Measurements from ENCODE around the gene PRDX4.
"Not testable (repeated sequence)": the region's sequence is repeated elsewhere in the genome, so short reads cannot be mapped to it uniquely, and the experiment has no call there.

PRDX4 gene

DNA sequence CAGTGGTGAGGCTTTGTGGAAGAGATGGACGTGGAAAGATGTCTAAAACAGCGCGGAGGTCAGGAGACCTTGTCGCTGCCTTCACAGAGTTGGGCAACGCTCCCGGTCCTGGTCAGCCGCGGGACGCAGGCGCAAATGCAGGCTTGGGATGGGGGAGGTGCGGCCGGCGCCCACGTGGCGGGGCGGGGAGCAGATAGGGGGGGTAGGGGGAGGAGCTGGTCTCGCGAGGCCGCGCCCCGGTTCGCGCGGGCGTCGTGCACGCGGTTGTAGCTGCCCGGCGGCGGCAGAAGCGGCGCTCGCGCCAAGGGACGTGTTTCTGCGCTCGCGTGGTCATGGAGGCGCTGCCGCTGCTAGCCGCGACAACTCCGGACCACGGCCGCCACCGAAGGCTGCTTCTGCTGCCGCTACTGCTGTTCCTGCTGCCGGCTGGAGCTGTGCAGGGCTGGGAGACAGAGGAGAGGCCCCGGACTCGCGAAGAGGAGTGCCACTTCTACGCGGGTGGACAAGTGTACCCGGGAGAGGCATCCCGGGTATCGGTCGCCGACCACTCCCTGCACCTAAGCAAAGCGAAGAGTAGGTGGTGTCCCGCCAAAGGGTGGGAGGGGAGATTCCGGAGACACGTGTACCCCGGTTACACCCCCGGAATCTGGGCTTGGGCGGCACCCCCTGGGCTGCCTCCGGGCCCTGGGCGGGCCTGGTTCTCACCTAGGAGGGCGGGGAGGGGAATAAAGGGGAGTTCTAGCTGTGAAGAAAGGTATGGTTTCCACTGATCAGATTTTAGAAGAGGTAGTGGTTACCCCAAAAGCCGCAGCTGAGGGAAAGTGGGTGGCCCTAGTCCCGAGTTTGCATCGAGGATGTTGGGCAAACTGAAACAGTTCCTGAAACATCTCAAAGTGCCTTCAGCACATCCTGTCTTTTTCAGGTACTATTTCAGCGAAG, at the start of gene PRDX4:
Gene PRDX4 (plus strand): TSS at position 255 of the 939 bp plus-strand sequence. CDS start 78 bp downstream, at position 333.
- DNase-seq (ENCODE audit: low read depth in 1 of 2, low spot score in 1 of 2), result peak; percentile 44 to 65

DNA sequence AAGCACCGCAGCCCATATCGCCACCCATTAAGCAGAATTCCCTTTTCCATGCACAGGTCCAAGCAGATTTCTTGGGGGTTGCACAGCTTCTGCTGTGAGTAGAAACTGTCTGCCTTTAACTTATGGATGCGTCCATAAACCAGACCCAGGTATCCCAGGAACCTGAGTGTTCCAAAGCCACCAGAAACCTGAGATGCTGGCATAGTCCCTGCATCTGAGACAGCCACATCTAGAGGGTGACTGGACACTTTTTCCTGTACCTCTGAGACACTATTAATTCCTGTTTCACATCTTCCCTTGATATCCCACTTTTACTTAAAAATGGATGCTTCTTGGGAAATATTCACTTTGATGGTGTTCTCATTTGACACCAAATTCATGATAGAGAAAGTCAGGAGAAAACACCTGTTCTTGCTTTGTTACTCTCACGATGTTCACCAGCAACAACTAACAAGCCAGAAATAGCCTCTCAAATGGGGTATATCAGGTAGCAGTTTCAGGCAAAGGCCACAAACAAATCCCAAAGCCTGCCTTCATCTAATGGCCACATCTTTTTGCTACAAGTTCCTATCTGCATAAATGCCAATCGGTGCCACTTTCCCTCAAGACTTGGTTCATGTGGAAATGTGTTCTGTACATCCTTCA, 45.5 kb upstream of the PRDX4 start:
- no peak for DNase-seq (ENCODE audit: low read depth in 1 of 2, low spot score in 1 of 2)

DNA sequence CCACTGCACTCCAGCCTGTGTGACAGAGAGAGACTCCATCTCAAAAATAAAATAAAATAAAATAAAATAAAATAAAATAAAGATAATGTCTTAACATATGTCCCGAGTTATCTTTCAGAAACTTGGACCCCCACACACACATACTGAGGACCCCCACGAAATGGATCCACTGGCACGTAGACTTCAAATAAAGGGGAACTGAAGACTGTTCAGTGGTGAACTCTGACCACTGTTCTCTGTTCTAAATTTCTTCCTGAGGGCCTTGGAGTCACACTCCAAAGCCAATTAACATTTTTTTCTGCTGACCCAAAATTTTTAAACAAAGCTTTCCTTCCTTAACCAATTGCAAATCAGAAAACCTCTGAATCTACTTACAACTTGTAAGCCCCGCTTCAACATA, 43.5 kb upstream of the PRDX4 start:
- no peak for DNase-seq (ENCODE audit: low read depth in 1 of 2, low spot score in 1 of 2)

DNA sequence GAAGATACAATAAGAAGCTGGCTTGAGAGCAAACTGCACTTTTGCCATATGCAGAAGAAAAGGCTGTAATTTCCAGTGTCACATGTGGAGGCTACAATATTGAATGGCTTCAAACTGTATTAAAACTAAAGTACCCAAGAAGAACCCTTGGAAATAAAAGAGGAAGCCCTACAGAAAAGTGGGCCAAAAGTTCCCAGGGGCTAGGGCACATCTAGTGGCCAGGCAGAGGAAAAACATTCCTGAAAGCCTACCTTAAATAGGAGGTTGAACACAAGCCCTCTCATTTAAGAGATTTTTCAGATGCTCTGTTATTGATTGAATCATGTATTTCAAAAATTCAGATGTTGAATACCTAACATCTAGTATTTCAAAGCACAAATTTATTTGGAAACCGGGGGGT, 40.6 kb upstream of the PRDX4 start:
- no peak for DNase-seq (ENCODE audit: low read depth in 1 of 2, low spot score in 1 of 2)

- DNase-seq (ENCODE audit: low read depth in 1 of 2, low spot score in 1 of 2), result no peak
Observed at GRCh38 chrX:23628131-23628530, 39.2 kb upstream of the PRDX4 start.

DNA sequence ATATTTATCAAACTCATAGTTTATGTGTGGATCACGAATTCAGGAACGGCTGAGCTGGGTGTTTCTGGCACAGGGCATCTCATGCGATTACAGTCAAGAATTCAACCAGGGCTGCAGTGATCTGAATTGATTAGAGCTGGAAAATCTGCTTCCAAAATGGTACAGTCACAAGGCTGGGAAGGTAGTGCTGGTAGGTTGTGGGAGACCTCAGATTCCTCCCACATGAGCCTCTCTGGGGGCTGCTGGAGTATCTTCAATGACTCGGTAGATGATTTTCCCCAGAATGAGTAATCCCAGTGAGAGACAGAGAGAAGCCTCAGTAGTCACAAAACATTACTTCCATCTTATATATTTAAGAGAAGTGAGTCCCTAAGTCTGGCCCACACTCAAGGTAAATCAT, 36.2 kb upstream of the PRDX4 start:
- DNase-seq (ENCODE audit: low read depth in 1 of 2, low spot score in 1 of 2), result no peak

GRCh38 chrX:23633834-23634580, 33.3 kb upstream of the PRDX4 start:
- no peak for DNase-seq (ENCODE audit: low read depth in 1 of 2, low spot score in 1 of 2)

- DNase-seq (ENCODE audit: low read depth in 1 of 2, low spot score in 1 of 2), result no peak
Observed at GRCh38 chrX:23637187-23637586, 30.1 kb upstream of the PRDX4 start.

- no peak for DNase-seq (ENCODE audit: low read depth in 1 of 2, low spot score in 1 of 2)
Observed at GRCh38 chrX:23643020-23643419, 24.3 kb upstream of the PRDX4 start.

DNA sequence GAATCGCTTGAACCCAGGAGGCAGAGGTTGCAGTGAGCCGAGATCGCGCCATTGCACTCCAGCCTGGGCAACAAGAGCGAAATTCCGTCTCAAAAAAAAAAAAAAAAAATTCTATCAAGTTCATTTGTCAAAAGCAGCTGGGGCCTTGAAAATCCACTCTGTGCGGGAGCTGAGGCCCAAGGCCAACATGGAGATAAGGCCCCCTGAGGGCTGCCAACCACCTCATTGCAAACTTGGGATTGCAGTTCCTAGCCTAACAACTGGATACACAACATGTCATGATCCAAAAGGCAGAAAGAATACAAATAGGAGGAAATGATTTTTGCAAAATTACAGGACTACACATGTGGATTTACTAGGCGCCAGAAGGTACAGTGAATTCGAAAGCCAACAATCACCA, 22.5 kb upstream of the PRDX4 start:
- no peak for DNase-seq (ENCODE audit: low read depth in 1 of 2, low spot score in 1 of 2)

- DNase-seq (ENCODE audit: low read depth in 1 of 2, low spot score in 1 of 2), result no peak
Observed at GRCh38 chrX:23656091-23656490, 11.2 kb upstream of the PRDX4 start.

GRCh38 chrX:23656684-23657083, 10.6 kb upstream of the PRDX4 start:
- no peak for DNase-seq (ENCODE audit: low read depth in 1 of 2, low spot score in 1 of 2)

DNA sequence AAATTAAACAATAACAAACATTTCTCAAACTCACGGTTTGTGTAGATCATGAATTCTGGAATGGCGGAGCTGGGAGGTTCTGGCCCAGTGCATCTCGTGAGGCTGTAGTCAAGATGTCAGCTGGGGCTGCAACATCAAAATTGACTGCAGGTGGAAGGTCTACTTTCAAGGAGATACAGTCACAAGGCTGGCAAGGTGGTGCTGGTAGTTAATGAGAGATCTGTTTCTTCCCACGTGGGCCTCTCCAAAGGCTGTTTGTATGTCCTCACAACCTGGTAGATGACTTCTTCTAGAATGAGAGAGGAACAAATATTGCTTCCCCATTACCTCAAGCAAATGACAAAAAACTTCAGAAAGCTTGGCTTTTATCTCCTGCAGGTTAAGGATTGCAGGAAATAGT, 8.0 kb upstream of the PRDX4 start:
- DNase-seq (ENCODE audit: low read depth in 1 of 2, low spot score in 1 of 2), result no peak

GRCh38 chrX:23660083-23660765, 7.1 kb upstream of the PRDX4 start:
- DNase-seq (ENCODE audit: low read depth in 1 of 2, low spot score in 1 of 2), result not testable (repeated sequence)

DNA sequence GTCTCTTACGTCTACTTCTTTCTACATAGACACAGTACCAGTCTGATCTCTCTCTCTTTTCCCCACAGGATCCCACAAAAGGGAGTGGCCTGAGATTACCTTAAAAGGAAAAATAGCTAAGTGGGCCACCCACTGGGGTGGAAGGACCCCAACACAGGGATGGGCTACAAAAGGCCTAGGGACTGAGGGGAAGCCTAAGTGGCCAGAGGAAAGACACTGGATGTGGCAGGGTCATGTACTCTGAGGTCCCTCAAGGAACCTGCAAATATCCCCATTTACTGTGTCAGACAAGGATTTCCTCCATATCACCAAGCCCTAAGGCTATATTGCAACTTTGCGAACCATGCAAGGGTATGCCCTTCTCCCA, 6.5 kb upstream of the PRDX4 start:
- DNase-seq (ENCODE audit: low read depth in 1 of 2, low spot score in 1 of 2), result no peak

DNA sequence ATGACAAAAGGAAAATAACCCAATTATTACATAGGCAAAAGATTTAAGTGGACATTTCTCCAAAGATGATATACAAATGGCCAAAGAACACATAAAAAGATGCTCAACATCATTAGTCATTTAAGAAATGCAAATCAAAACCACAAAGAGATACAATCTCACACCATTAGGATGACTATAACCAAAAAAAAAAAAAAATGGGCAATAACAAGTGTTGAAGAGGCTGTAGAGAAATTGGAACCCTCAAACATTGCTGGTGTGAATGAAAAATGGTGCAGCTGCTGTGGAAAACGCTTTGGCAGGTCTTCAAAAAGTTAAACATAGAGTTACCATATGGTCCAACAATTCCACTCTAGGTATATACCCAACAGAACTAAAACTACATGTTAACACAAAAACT, 5.6 kb upstream of the PRDX4 start:
- no peak for DNase-seq (ENCODE audit: low read depth in 1 of 2, low spot score in 1 of 2)

- DNase-seq (ENCODE audit: low read depth in 1 of 2, low spot score in 1 of 2), result no peak
Observed at GRCh38 chrX:23662187-23662586, 5.1 kb upstream of the PRDX4 start.

GRCh38 chrX:23662853-23663252, 4.4 kb upstream of the PRDX4 start:
- no peak for DNase-seq (ENCODE audit: low read depth in 1 of 2, low spot score in 1 of 2)

GRCh38 chrX:23664496-23664895, 2.8 kb upstream of the PRDX4 start:
- no peak for DNase-seq (ENCODE audit: low read depth in 1 of 2, low spot score in 1 of 2)

GRCh38 chrX:23666282-23666681, 1.0 kb upstream of the PRDX4 start:
- DNase-seq (ENCODE audit: low read depth in 1 of 2, low spot score in 1 of 2), result no peak

DNA sequence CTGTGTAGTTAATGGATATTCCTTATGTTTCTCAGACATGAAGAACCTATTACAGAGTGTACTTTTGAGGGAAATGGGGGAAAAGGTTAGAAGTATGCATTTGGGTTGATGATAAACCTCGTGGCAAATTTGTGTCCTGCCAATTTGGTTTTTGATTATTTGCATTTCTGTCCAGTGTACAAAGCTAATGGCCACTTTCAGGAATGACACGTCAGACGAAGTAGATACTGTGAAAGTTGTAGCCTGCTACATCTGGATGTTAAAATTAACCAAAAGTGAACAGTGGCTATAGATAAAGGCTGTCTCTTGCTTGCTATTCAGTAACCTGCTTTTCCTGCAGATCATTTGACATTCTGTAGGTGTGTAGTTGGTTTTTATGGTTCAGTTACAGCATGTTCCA, 1.0 kb downstream of the PRDX4 start:
- DNase-seq (ENCODE audit: low read depth in 1 of 2, low spot score in 1 of 2), result no peak

Data from stimulated activated CD4-positive, alpha-beta T cell treated with anti-CD3 and anti-CD28 coated beads, Interleukin-15, amount 100 ng/mL, for 1 hour (primary cell).